Panc1 (cell line): ENCODE data around the gene ABCC3. TPM values are rescaled to one million over a fixed set of nuclear protein-coding genes. Genes with fewer than 3 reads are reported as not detected.
"Not testable (repeated sequence)": the region's sequence is repeated elsewhere in the genome, so short reads cannot be mapped to it uniquely, and the experiment has no call there.

Experiments
- ATAC-seq: fragments of 200-7000 bp; cut with Tn5 transposase; 2 replicates; pipeline ENCODE4 v1.9.1; 2020; ENCODE audit warnings: mild to moderate bottlenecking, moderate library complexity
- BruUV-seq: library from RNA; stranded (reverse); fragments of 400-500 nt; replicated peaks from 2 replicates; lab custom pipeline; 2021; lab: Mats Ljungman, UMichigan
- CTCF ChIA-PET: fragments of 300-600 bp; sonication (Branson Sonifier 250); formaldehyde crosslinking; loops from one replicate; lab custom pipeline; 2022; ENCODE audit warnings: antibody characterized with exemption; lab: Charles Lee
- POLR2A ChIA-PET: fragments of 300-600 bp; sonication (Branson Sonifier 250); formaldehyde crosslinking; loops from one replicate; lab custom pipeline; 2022; ENCODE audit warnings: antibody characterized with exemption; lab: Charles Lee
- DNase-seq: peaks from one replicate; pipeline ENCODE4 v3.0.0-alpha.2; 2010; ENCODE audit warnings: low read depth, low spot score
- H3K27ac ChIP-seq: 2 replicates; pipeline ENCODE4 v1.5.1; 2011; ENCODE audit warnings: mild to moderate bottlenecking, low read length, inconsistent platforms
- H3K27me3 ChIP-seq: fragments of 200-500 bp; sonication (Bioruptor generic); 2 replicates; pipeline ENCODE4 v1.6.0; 2014; ENCODE audit warnings: low read length, inconsistent platforms; ENCODE audit not compliant: control insufficient read depth, insufficient read depth
- H3K36me3 ChIP-seq: fragments of 200-500 bp; sonication (Bioruptor generic); 2 replicates; pipeline ENCODE4 v1.5.1; 2014; ENCODE audit warnings: inconsistent platforms, mild to moderate bottlenecking, low read length, moderate library complexity; ENCODE audit not compliant: control insufficient read depth, insufficient read depth
- H3K4me1 ChIP-seq: 2 replicates; pipeline ENCODE4 v1.5.1; 2011; ENCODE audit warnings: inconsistent platforms, mild to moderate bottlenecking, low read length, moderate library complexity; ENCODE audit not compliant: control insufficient read depth, insufficient read depth
- H3K4me3 ChIP-seq, 2 experiments: 2 replicates each; pipeline ENCODE4 v1.5.1; 2011 to 2012; ENCODE audit warnings: low read depth in 2 of 2, low read length in 2 of 2, mild to moderate bottlenecking in 2 of 2, inconsistent platforms in 1 of 2, moderate library complexity in 1 of 2
- H3K9me3 ChIP-seq: fragments of 200-500 bp; sonication (Bioruptor generic); 2 replicates; pipeline ENCODE4 v1.5.1; 2014; ENCODE audit warnings: low read depth, mild to moderate bottlenecking, inconsistent platforms, low read length, moderate library complexity; ENCODE audit not compliant: control insufficient read depth, insufficient read depth
- POLR2AphosphoS5 ChIP-seq: IDR thresholded peaks from 2 replicates; pipeline ENCODE4 v1.6.1; 2012; ENCODE audit warnings: mild to moderate bottlenecking, low read depth, low read length, moderate library complexity
- SIN3A ChIP-seq: IDR thresholded peaks from 2 replicates; pipeline ENCODE4 v1.6.1; 2012; ENCODE audit warnings: low read depth, mild to moderate bottlenecking, low read length, moderate library complexity, borderline replicate concordance; ENCODE audit not compliant: insufficient read depth
- TCF7L2 ChIP-seq: IDR thresholded peaks from 2 replicates; pipeline ENCODE4 v1.6.1; 2011; ENCODE audit warnings: mild to moderate bottlenecking, low read depth, low read length, inconsistent platforms
- in situ Hi-C: cut with HindIII; loops from 2 replicates; pipeline ENCODE4 v1.10.0; 2016; ENCODE audit warnings: low sequenced_read_pairs, low pct_unique_long_range_greater_than_20kb
- intact Hi-C: fragments of 100-400 bp; cut with micrococcal nuclease; formaldehyde crosslinking; loops from one replicate; pipeline ENCODE4 v1.10.0; 2022; ENCODE audit not compliant: unreplicated experiment
- total RNA-seq: library from RNA; stranded (reverse); gene quantifications from one replicate; pipeline ENCODE4 v1.2.1, GENCODE V29; 2021; ENCODE audit not compliant: unreplicated experiment
- TF ChIP-seq, protein P1 (sequence below), 2 experiments: IDR thresholded peaks; 2 replicates each; pipeline ENCODE4 v1.6.1; 2011 to 2012; ENCODE audit warnings: low read depth in 2 of 2, control low read depth in 1 of 2, low read length in 1 of 2, mild to moderate bottlenecking in 1 of 2, moderate library complexity in 1 of 2; ENCODE audit not compliant: insufficient read depth in 1 of 2
- TF ChIP-seq, protein P2 (sequence below): fragments of 450-650 bp; IDR thresholded peaks from 2 replicates; pipeline ENCODE4 v1.5.1; 2017; ENCODE audit warnings: mild to moderate bottlenecking

The ABCC3 gene
- total RNA-seq, 1 experiment from 2014 or later: 128 TPM

DNA sequence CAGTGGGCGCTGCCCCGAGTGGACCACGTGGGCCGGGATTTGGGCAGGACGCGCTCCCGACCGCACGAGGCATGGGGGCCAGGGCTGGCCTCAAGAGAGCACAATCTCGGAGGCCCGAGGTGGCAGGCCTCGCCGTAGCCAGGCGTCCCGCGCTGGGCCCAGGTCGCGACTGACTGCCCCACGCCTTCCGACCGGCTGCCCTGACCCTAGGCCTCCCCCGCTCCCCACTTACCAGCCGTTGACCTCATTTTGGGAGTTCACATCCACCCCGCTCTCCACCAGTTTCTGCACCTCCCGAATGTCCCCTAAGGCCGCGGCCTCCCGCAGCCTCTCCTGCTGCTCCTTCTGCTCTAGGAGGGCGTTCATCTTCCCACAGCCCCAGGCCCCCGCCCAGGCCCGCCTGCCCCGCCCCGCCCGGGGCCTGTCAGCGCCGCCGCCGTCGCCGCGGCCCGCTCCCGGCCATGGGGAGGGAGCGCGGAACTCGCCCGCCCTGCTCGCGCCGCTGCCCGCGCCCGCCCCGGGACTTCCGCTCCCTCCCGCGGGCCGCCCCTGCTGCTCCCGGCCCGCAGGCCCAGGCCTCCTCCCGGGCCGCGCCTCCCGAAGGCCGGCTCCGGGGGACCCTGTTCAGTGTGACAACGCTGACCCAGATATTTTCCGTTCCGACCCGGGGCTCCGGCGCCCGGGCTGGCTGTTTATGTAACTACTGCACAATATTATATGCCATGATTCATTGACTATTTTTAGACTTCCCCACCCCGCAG is 72.8 kb downstream of the ABCC3 start, which contains the start of gene ANKRD40:
ANKRD40 (minus strand) TSS at position 626 of the 761 bp plus-strand sequence; CDS start at position 366, 260 bp downstream.
- H3K4me1 ChIP-seq: peaks cover 14% of the 10 kb centered on the region
- ChIA-PET CTCF (interaction anchor here (0.6 to 0.9 kb wide), 6 partner anchors 12 to 146 kb away, joined by 3 to 10 read pairs (median 4); partner anchors contain the start of gene LUC7L3), POLR2A (interaction anchor here (0.6 kb wide), 1 partner anchor 143 kb away, joined by 7 read pairs; no protein-coding TSS in a partner anchor)
- DNase-seq (no peak), ATAC-seq (peak; percentile 90)
- in situ Hi-C loops (no loop called here), intact Hi-C loops (no loop called here)
- peak within 1 kb of the TSS; percentile 95 for H3K27ac ChIP-seq
- H3K27me3 ChIP-seq: no peaks in the 10 kb centered on the region
- peak within 1 kb of the TSS; percentile 64 to 92 for H3K4me3 ChIP-seq
- TSS peak; percentile 84 for BruUV-seq
- peaks cover 3% of the 10 kb centered on the region; the same call in 1 of the 2 replicates for H3K36me3 ChIP-seq
- TF ChIP-seq, protein P1, sequence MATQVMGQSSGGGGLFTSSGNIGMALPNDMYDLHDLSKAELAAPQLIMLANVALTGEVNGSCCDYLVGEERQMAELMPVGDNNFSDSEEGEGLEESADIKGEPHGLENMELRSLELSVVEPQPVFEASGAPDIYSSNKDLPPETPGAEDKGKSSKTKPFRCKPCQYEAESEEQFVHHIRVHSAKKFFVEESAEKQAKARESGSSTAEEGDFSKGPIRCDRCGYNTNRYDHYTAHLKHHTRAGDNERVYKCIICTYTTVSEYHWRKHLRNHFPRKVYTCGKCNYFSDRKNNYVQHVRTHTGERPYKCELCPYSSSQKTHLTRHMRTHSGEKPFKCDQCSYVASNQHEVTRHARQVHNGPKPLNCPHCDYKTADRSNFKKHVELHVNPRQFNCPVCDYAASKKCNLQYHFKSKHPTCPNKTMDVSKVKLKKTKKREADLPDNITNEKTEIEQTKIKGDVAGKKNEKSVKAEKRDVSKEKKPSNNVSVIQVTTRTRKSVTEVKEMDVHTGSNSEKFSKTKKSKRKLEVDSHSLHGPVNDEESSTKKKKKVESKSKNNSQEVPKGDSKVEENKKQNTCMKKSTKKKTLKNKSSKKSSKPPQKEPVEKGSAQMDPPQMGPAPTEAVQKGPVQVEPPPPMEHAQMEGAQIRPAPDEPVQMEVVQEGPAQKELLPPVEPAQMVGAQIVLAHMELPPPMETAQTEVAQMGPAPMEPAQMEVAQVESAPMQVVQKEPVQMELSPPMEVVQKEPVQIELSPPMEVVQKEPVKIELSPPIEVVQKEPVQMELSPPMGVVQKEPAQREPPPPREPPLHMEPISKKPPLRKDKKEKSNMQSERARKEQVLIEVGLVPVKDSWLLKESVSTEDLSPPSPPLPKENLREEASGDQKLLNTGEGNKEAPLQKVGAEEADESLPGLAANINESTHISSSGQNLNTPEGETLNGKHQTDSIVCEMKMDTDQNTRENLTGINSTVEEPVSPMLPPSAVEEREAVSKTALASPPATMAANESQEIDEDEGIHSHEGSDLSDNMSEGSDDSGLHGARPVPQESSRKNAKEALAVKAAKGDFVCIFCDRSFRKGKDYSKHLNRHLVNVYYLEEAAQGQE (IDR thresholded peaks at IDR 0.05; ENCODE audit: insufficient read depth in 1 of 2, low read depth in 2 of 2, low read length in 1 of 2): no peak
- TF ChIP-seq SIN3A (peak; percentile 92), POLR2AphosphoS5 (peak; percentile 84)
- H3K9me3 ChIP-seq: no peaks in the 10 kb centered on the region

DNA sequence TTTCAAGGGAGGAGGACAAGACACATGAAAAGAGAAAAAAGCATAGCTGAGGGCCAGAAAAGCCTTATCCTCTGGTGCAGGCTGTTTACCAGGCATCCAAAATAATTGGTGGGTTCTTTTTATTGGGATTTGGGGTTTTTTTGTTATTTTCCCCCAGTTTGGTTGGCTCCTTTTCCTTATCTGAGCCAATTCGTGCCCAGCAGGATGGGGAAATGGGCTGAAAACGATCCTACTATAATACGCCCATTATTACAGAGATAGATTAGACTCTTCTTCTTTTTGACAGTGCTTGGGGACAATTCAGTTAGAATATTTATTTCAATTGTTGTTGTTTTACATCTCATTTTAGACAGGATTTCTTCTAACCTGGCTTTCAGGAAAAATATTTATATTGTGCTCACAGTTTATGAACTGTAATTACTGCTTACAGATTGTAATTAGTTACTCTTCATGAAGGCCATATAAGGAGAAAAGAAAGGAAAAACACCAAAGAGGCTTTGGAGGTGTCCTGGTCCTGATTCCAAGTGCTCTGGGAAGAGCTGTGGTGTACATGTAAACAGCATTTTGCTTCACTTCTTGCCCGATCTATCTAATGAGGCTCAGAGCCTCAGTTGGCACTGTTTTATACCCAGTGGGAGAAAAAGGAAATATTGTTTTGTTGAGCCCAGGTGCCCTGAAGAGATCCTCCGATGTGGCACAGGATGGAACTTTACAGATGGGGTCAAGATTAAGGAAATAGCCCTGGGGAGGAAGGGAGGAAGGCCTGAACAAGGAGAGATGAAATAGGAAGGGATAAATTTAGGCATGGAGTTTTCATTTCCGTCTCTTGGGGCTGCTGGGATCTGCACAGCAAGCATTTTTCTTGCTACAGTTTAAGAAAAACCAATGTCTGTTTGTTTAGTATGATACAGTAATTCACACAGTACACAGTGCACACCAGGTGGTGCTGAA is 73.6 kb downstream of the ABCC3 start:
- TF ChIP-seq, protein P2, sequence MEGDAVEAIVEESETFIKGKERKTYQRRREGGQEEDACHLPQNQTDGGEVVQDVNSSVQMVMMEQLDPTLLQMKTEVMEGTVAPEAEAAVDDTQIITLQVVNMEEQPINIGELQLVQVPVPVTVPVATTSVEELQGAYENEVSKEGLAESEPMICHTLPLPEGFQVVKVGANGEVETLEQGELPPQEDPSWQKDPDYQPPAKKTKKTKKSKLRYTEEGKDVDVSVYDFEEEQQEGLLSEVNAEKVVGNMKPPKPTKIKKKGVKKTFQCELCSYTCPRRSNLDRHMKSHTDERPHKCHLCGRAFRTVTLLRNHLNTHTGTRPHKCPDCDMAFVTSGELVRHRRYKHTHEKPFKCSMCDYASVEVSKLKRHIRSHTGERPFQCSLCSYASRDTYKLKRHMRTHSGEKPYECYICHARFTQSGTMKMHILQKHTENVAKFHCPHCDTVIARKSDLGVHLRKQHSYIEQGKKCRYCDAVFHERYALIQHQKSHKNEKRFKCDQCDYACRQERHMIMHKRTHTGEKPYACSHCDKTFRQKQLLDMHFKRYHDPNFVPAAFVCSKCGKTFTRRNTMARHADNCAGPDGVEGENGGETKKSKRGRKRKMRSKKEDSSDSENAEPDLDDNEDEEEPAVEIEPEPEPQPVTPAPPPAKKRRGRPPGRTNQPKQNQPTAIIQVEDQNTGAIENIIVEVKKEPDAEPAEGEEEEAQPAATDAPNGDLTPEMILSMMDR: no peak
- no peak for TF ChIP-seq POLR2AphosphoS5
- TF ChIP-seq TCF7L2: no peak
- TF ChIP-seq, protein P1 (IDR thresholded peaks at IDR 0.05; ENCODE audit: insufficient read depth in 1 of 2, low read depth in 2 of 2, low read length in 1 of 2): no peak
- TF ChIP-seq SIN3A: no peak
- peak overlapping the region; percentile 64 to 92 for H3K4me3 ChIP-seq
- H3K27ac ChIP-seq: peak overlapping the region; percentile 95
- peaks cover 14% of the 10 kb centered on the region for H3K4me1 ChIP-seq
- H3K36me3 ChIP-seq: peaks cover 3% of the 10 kb centered on the region; the same call in 1 of the 2 replicates
- no peaks in the 10 kb centered on the region for H3K9me3 ChIP-seq
- intact Hi-C loops: no loop called here
- H3K27me3 ChIP-seq: no peaks in the 10 kb centered on the region
- POLR2A ChIA-PET: interaction anchor here (0.6 to 1.2 kb wide), 3 partner anchors 10 to 245 kb away, joined by 3 to 7 read pairs (median 6); partner anchors contain the start of gene LUC7L3
- CTCF ChIA-PET: interaction anchor here (0.5 to 0.7 kb wide), 2 partner anchors 163 to 311 kb away, joined by 8 to 13 read pairs; no protein-coding TSS in a partner anchor
- DNase-seq (no peak), ATAC-seq (no peak)
- in situ Hi-C loops: no loop called here
- BruUV-seq: TSS peak; percentile 98

DNA sequence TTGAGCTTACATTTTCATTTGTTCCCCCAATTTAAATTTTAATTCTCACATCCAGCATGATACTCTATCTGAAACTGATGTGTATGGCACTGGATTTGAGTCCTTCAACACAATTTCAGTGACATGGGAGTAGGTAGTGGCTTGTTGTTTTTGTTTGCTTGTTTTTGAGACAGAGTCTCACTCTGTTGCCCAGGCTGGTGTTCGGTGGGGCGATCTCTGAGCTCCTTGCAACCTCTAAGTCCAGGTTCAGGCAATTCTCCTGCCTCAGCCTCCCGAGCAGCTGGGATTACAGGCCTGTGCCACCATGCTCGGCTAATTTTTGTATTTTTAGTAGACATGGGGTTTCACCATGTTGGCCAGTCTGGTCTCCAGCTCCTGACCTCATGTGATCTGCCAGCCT is 74.4 kb downstream of the ABCC3 start:
- ATAC-seq, BruUV-seq, H3K9me3 ChIP-seq, DNase-seq, H3K36me3 ChIP-seq, H3K27me3 ChIP-seq, in situ Hi-C loops, intact Hi-C loops: not testable (repeated sequence)
- ChIA-PET CTCF (interaction anchor here (0.5 to 0.7 kb wide), 3 partner anchors 163 to 312 kb away, joined by 7 to 13 read pairs (median 8); no protein-coding TSS in a partner anchor), POLR2A (interaction anchor here (0.7 to 1.2 kb wide), 2 partner anchors 10 to 244 kb away, joined by 3 to 6 read pairs; partner anchors contain the start of gene LUC7L3)
- Histone ChIP-seq H3K27ac (peak overlapping the region; percentile 95), H3K4me1 (peaks cover 14% of the 10 kb centered on the region), H3K4me3 (peak overlapping the region; percentile 64 to 92; a peak in 3 of 4 replicates)
